HepG2 (cell line): ENCODE data around the gene HPS1. TPM values are rescaled to one million over a fixed set of nuclear protein-coding genes. Genes with fewer than 3 reads are reported as not detected.
A peak's percentile ranks its signal among the peaks of the same experiment; 100 is the strongest.

Experiments used
- ARHGAP35 ChIP-seq: sonication (generic); formaldehyde crosslinking; IDR thresholded peaks from 2 replicates; pipeline ENCODE4 v1.9.0; 2022; ENCODE audit warnings: mild to moderate bottlenecking, inconsistent platforms, moderate library complexity, missing genetic modification reagents, borderline replicate concordance
- ATF7-NPFF ChIP-seq: sonication (generic); formaldehyde crosslinking; IDR thresholded peaks from 2 replicates; pipeline ENCODE4 v1.8.1; 2023; ENCODE audit warnings: mild to moderate bottlenecking, low read depth, missing genetic modification reagents, moderate library complexity
- CBX1 ChIP-seq: IDR thresholded peaks from one replicate; pipeline ENCODE4 v1.6.1; 2016; ENCODE audit warnings: antibody characterized with exemption, low read depth
- FOXO4 ChIP-seq: sonication (generic); formaldehyde crosslinking; conservative IDR thresholded peaks from 2 replicates; pipeline ENCODE4 v1.8.1; 2023; ENCODE audit warnings: missing genetic modification reagents
- HNF1B ChIP-seq: sonication (generic); formaldehyde crosslinking; IDR thresholded peaks from 2 replicates; pipeline ENCODE4 v1.5.1; 2020; ENCODE audit warnings: mild to moderate bottlenecking, moderate library complexity, missing genetic modification reagents
- HOXA3 ChIP-seq: sonication (generic); formaldehyde crosslinking; IDR thresholded peaks from 2 replicates; pipeline ENCODE4 v1.5.0; 2020; ENCODE audit warnings: missing genetic modification reagents
- PCBP2 ChIP-seq: fragments of 200-400 bp; formaldehyde crosslinking; optimal IDR thresholded peaks from 2 replicates; pipeline ENCODE3; 2018; ENCODE audit warnings: low read length, low read depth; ENCODE audit not compliant: poor library complexity, severe bottlenecking
- PRMT3 ChIP-seq: sonication (generic); formaldehyde crosslinking; IDR thresholded peaks from 2 replicates; pipeline ENCODE4 v1.8.1; 2022; ENCODE audit warnings: low read depth, mild to moderate bottlenecking, moderate library complexity, missing genetic modification reagents, borderline replicate concordance
- TCF12 ChIP-seq, 2 experiments: fragments of 450-650 bp in 1 of 2; sonication (generic) in 1 of 2; formaldehyde crosslinking in 1 of 2; IDR thresholded peaks; 2 replicates each; pipeline versions ENCODE4 v1.6.1 to v1.8.0; 2017 to 2022; ENCODE audit warnings: antibody characterized with exemption in 1 of 2, mild to moderate bottlenecking in 1 of 2, missing genetic modification reagents in 1 of 2, moderate library complexity in 1 of 2
- YEATS2 ChIP-seq: sonication (generic); formaldehyde crosslinking; IDR thresholded peaks from 2 replicates; pipeline ENCODE4 v1.4.0; 2020; ENCODE audit warnings: missing genetic modification reagents, borderline replicate concordance
- ZGPAT ChIP-seq: IDR thresholded peaks from 2 replicates; pipeline ENCODE4 v1.6.1; 2016; ENCODE audit warnings: mild to moderate bottlenecking
- ZNF124 ChIP-seq: sonication (generic); formaldehyde crosslinking; IDR thresholded peaks from 2 replicates; pipeline ENCODE4 v1.4.0; 2020; ENCODE audit warnings: missing genetic modification reagents
- ZNF232 ChIP-seq: sonication (generic); formaldehyde crosslinking; IDR thresholded peaks from 2 replicates; pipeline ENCODE4 v1.4.0; 2020; ENCODE audit warnings: missing genetic modification reagents, borderline replicate concordance
- ZNF382 ChIP-seq: sonication (generic); formaldehyde crosslinking; IDR thresholded peaks from 2 replicates; pipeline ENCODE4 v1.5.0; 2020; ENCODE audit warnings: missing genetic modification reagents, mild to moderate bottlenecking, borderline replicate concordance
- ZNF552 ChIP-seq: sonication (generic); formaldehyde crosslinking; IDR thresholded peaks from 2 replicates; pipeline ENCODE4 v1.9.0; 2022; ENCODE audit warnings: missing genetic modification reagents, mild to moderate bottlenecking, borderline replicate concordance
- ZNF564 ChIP-seq: sonication (generic); formaldehyde crosslinking; IDR thresholded peaks from 2 replicates; pipeline ENCODE4 v1.8.1; 2023; ENCODE audit warnings: mild to moderate bottlenecking, missing genetic modification reagents
- ZNF646 ChIP-seq: sonication (generic); formaldehyde crosslinking; IDR thresholded peaks from 2 replicates; pipeline ENCODE4 v1.9.0; 2021; ENCODE audit warnings: mild to moderate bottlenecking, missing genetic modification reagents
- ZNF850 ChIP-seq: sonication (generic); formaldehyde crosslinking; conservative IDR thresholded peaks from 2 replicates; pipeline ENCODE4 v1.9.0; 2021; ENCODE audit warnings: mild to moderate bottlenecking, missing genetic modification reagents
- polyA plus RNA-seq, 8 experiments: library from polyadenylated mRNA; depleted of rRNA in 3 of 8; stranded (reverse) in 7 of 8; unstranded in 1 of 8; fragments of >200 nt; fragmentation: Illumina TruSeq in 4 of 8; extraction: Trizol in 4 of 8; gene quantifications; 2 replicates each; pipeline versions ENCODE4 v1.2.1 to v1.2.3, GENCODE V29; 2011 to 2016; ENCODE audit warnings: low read depth in 4 of 8, missing spikeins in 1 of 8, mixed read lengths in 1 of 8; ENCODE audit not compliant: insufficient read depth in 1 of 8
- total RNA-seq, 5 experiments: library from RNA; depleted of rRNA; stranded (reverse); fragments of >200 nt; fragmentation: Illumina TruSeq; extraction: Trizol; gene quantifications; 2 replicates each; pipeline ENCODE4 v1.2.3, GENCODE V29; 2016; ENCODE audit warnings: low read depth in 1 of 5

HPS1 gene
- total and polyA plus RNA-seq, 2 of the 13 experiments (the other 11 are each of a cell fraction or from before 2014, with no cell fraction given), result 24.6 to 25.8 TPM

- TF ChIP-seq HNF1B (no peak), TCF12 (IDR thresholded peaks at IDR 0.05) (no peak), TCF12 (CRISPR knock-in tag; IDR thresholded peaks at IDR 0.05) (peak; percentile 73; the same call in 1 of the 2 replicates), ATF7-NPFF (CRISPR knock-in tag) (peak; percentile 13; the same call in 1 of the 2 replicates), PRMT3 (no peak), HOXA3 (CRISPR knock-in tag) (peak; percentile 58; the same call in 1 of the 2 replicates), CBX1 (no peak), ZNF232 (CRISPR knock-in tag) (peak; percentile 38; the same call in 1 of the 2 replicates), FOXO4 (CRISPR knock-in tag) (no peak), ZNF382 (CRISPR knock-in tag) (no peak), PCBP2 (no peak), YEATS2 (CRISPR knock-in tag) (no peak; the same call in 1 of the 2 replicates), ZGPAT (no peak), ZNF124 (CRISPR knock-in tag) (no peak), ZNF552 (CRISPR knock-in tag) (no peak), ZNF850 (CRISPR knock-in tag) (no peak), ZNF564 (CRISPR knock-in tag) (no peak), ARHGAP35 (CRISPR knock-in tag) (no peak; the same call in 1 of the 2 replicates), ZNF646 (no peak)
Observed at GRCh38 chr10:98446661-98447221, at the start of gene HPS1 (continued).
